IMR-90 (cell line): ENCODE measurements around the gene FMN1. TPM values are rescaled to one million over a fixed set of nuclear protein-coding genes. Genes with fewer than 3 reads are reported as not detected.

Experiments
- ATAC-seq: fragments of 200-7000 bp; cut with Tn5 transposase; 2 replicates; pipeline ENCODE4 v1.9.1; 2020; ENCODE audit warnings: low read depth, mild to moderate bottlenecking, moderate library complexity
- BruUV-seq: library from RNA; stranded (reverse); fragments of 400-500 nt; replicated peaks from 2 replicates; lab custom pipeline; 2021; lab: Mats Ljungman, UMichigan
- CTCF ChIA-PET: fragments of 300-600 bp; formaldehyde crosslinking; extraction: SDS; loops from one replicate; lab custom pipeline; 2021; ENCODE audit warnings: antibody characterized with exemption; lab: Yijun Ruan, JAX
- POLR2A ChIA-PET: fragments of 300-600 bp; sonication (Branson Sonifier 250); formaldehyde crosslinking; loops from one replicate; lab custom pipeline; 2022; ENCODE audit warnings: antibody characterized with exemption; ENCODE audit not compliant: unreplicated experiment; lab: Charles Lee
- DNase-seq: peaks from one replicate; pipeline ENCODE4 v3.0.0; 2013
- H2AFZ ChIP-seq: replicated peaks from 2 replicates; pipeline ENCODE3; 2013; ENCODE audit warnings: low read length, mild to moderate bottlenecking; ENCODE audit not compliant: poor library complexity
- H2AK5ac ChIP-seq: 2 replicates; pipeline ENCODE4 v1.6.1; 2013; ENCODE audit warnings: low read depth, low read length, inconsistent platforms
- H2AK9ac ChIP-seq: replicated peaks from 2 replicates; pipeline ENCODE3; 2013; ENCODE audit warnings: mild to moderate bottlenecking, low read depth, low read length, moderate library complexity; ENCODE audit not compliant: poor library complexity
- H2BK120ac ChIP-seq: 2 replicates; pipeline ENCODE4 v1.6.1; 2013; ENCODE audit warnings: low read depth, low read length, inconsistent platforms
- H2BK15ac ChIP-seq: 3 replicates; pipeline ENCODE4 v1.6.1; 2013; ENCODE audit warnings: low read depth, low read length, inconsistent platforms
- H2BK20ac ChIP-seq: 2 replicates; pipeline ENCODE4 v1.6.1; 2013; ENCODE audit warnings: low read depth, mild to moderate bottlenecking, inconsistent platforms, low read length, moderate library complexity
- H2BK5ac ChIP-seq: 2 replicates; pipeline ENCODE4 v1.6.1; 2013; ENCODE audit warnings: mild to moderate bottlenecking, low read depth, low read length, inconsistent platforms; ENCODE audit not compliant: poor library complexity, severe bottlenecking
- H3K14ac ChIP-seq: replicated peaks from 2 replicates; pipeline ENCODE4 v1.6.1; 2013; ENCODE audit warnings: low read depth, low read length, inconsistent platforms
- H3K18ac ChIP-seq: 2 replicates; pipeline ENCODE4 v1.6.1; 2013; ENCODE audit warnings: low read depth, low read length, control low read depth
- H3K23ac ChIP-seq: 2 replicates; pipeline ENCODE4 v1.6.1; 2013; ENCODE audit warnings: low read depth, low read length, inconsistent platforms
- H3K27ac ChIP-seq: 2 replicates; pipeline ENCODE4 v1.5.1; 2013; ENCODE audit warnings: mild to moderate bottlenecking, control low read depth, low read length; ENCODE audit not compliant: insufficient read depth
- H3K27me3 ChIP-seq: 2 replicates; pipeline ENCODE4 v1.6.1; 2013; ENCODE audit warnings: low read length; ENCODE audit not compliant: control insufficient read depth, insufficient read depth
- H3K36me3 ChIP-seq: 2 replicates; pipeline ENCODE4 v1.6.1; 2013; ENCODE audit warnings: low read length, mixed read lengths; ENCODE audit not compliant: control insufficient read depth, insufficient read depth
- H3K4ac ChIP-seq: 2 replicates; pipeline ENCODE4 v1.6.1; 2013; ENCODE audit warnings: low read depth, low read length, inconsistent platforms
- H3K4me1 ChIP-seq: 2 replicates; pipeline ENCODE4 v1.6.1; 2013; ENCODE audit warnings: low read length, mixed read lengths; ENCODE audit not compliant: control insufficient read depth, insufficient read depth
- H3K4me2 ChIP-seq: 2 replicates; pipeline ENCODE4 v1.6.1; 2013; ENCODE audit warnings: low read depth, mild to moderate bottlenecking, control low read depth, low read length, moderate library complexity
- H3K4me3 ChIP-seq: 2 replicates; pipeline ENCODE4 v1.5.1; 2013; ENCODE audit warnings: low read depth, mild to moderate bottlenecking, control low read depth, low read length, moderate library complexity; ENCODE audit not compliant: insufficient read depth
- H3K56ac ChIP-seq: 2 replicates; pipeline ENCODE4 v1.6.1; 2013; ENCODE audit warnings: low read length, inconsistent platforms; ENCODE audit not compliant: insufficient read depth; ENCODE audit errors: extremely low read depth
- H3K79me1 ChIP-seq, 2 experiments: 2 replicates each; pipeline ENCODE4 v1.6.1; 2013; ENCODE audit warnings: low read length in 2 of 2, inconsistent platforms in 1 of 2, low read depth in 1 of 2
- H3K9ac ChIP-seq: 2 replicates; pipeline ENCODE4 v1.6.1; 2013; ENCODE audit warnings: low read depth, low read length, control low read depth
- H3K9me1 ChIP-seq: 2 replicates; pipeline ENCODE4 v1.6.1; 2013; ENCODE audit warnings: low read length, inconsistent platforms; ENCODE audit not compliant: insufficient read depth
- H3K9me3 ChIP-seq: 2 replicates; pipeline ENCODE4 v1.6.1; 2013; ENCODE audit warnings: low read length; ENCODE audit not compliant: control insufficient read depth, insufficient read depth
- H4K20me1 ChIP-seq: 2 replicates; pipeline ENCODE4 v1.6.1; 2013; ENCODE audit warnings: low read length, inconsistent platforms; ENCODE audit not compliant: insufficient read depth
- H4K5ac ChIP-seq: 2 replicates; pipeline ENCODE4 v1.6.1; 2013; ENCODE audit warnings: mild to moderate bottlenecking, low read depth, low read length, control low read depth
- H4K8ac ChIP-seq, 2 experiments: 2 replicates each; pipeline ENCODE4 v1.6.1; 2013; ENCODE audit warnings: low read depth in 2 of 2, low read length in 2 of 2, control low read depth in 1 of 2, inconsistent platforms in 1 of 2
- H4K91ac ChIP-seq: 2 replicates; pipeline ENCODE4 v1.6.1; 2013; ENCODE audit warnings: low read depth, low read length, inconsistent platforms; ENCODE audit not compliant: insufficient read depth
- POLR2A ChIP-seq: IDR thresholded peaks from 2 replicates; pipeline ENCODE4 v1.6.1; 2012; ENCODE audit warnings: mild to moderate bottlenecking, low read depth, low read length
- SMC3 ChIP-seq: fragments of 150-350 bp; IDR thresholded peaks from 2 replicates; pipeline ENCODE4 v1.6.1; 2016; ENCODE audit warnings: low read depth, mild to moderate bottlenecking, antibody characterized with exemption, low read length, moderate library complexity
- WGBS, 2 experiments: methylation state at CpG; one replicate each; pipeline versions ENCODE4 v1.1.5 to v1.1.7; 2013; ENCODE audit warnings: missing lambda C conversion rate in 2 of 2; ENCODE audit not compliant: insufficient read length in 1 of 2; ENCODE audit errors: extremely low coverage in 2 of 2; 5-methylcytosine and 5-hydroxymethylcytosine counted together
- dilution Hi-C: fragments of 300-500 bp; cut with HindIII; formaldehyde crosslinking; loops from one replicate; pipeline ENCODE4 v1.14.3; 2018; ENCODE audit warnings: low sequenced_read_pairs; ENCODE audit not compliant: unreplicated experiment
- in situ Hi-C: fragments of 300-500 bp; cut with MboI; formaldehyde crosslinking; loops from 3 replicates; pipeline ENCODE4 v1.14.3; 2019; ENCODE audit warnings: low sequenced_read_pairs, inconsistent platforms, mixed read lengths
- intact Hi-C: fragments of 100-400 bp; cut with micrococcal nuclease; formaldehyde crosslinking; loops from 2 replicates; pipeline ENCODE4 v1.10.0; 2022
- polyA plus RNA-seq, 3 experiments: library from polyadenylated mRNA; depleted of rRNA; stranded (reverse); fragments of >200 nt; gene quantifications; 2 replicates each; pipeline ENCODE4 v1.2.3, GENCODE V29; 2012; ENCODE audit warnings: low replicate concordance in 1 of 3
- total RNA-seq: library from RNA; depleted of rRNA; stranded (reverse); fragments of >200 nt; gene quantifications from 2 replicates; pipeline ENCODE4 v1.2.3, GENCODE V29; 2012

Gene FMN1
- total and polyA plus RNA-seq, 2 of the 4 experiments (the other 2 are of a cell fraction), result 7.3 to 17.6 TPM

DNA sequence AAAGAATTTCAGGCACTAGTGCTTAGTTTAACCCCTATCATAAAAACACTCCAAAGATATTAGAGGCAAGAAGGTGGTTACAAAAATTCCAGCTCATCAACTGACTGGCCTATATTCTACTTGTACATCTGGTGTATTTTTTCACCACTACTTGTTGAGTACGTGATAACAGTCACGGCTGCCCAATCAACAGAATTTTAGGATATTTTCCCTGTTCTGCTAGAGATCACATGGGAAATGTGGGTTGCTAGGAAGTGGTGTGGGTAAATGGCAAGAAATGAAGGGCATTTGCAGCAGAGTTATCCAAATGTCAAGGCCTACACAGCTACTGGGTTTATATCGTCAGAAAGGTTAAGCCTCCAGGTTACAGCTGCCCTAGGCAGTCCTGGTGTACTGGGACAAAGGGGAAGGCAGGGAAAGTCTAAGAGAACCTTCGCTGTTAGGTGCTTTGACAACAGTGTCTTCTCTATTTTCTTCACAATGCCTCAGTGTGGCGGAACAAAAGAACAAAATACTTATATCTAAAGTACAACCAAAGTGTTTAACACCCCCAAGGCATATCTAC, 81.9 kb downstream of the FMN1 start:
- H3K9ac ChIP-seq, result peak overlapping the region; percentile 43; the same call in 1 of the 2 replicates
- H3K14ac ChIP-seq, result peak overlapping the region; percentile 90
- H3K9me3 ChIP-seq, result no peaks in the 10 kb centered on the region; the same call in 1 of the 2 replicates
- in situ Hi-C loops (loop anchor here (10.0 kb wide), 1 partner anchor 268 kb away; no protein-coding TSS in a partner anchor), dilution Hi-C loops (no loop called here), intact Hi-C loops (no loop called here)
- H3K9me1 ChIP-seq, result peaks cover 9% of the 10 kb centered on the region
- peak overlapping the region; percentile 65; the same call in 1 of the 2 replicates for H3K56ac ChIP-seq
- ChIA-PET CTCF (interaction anchor here (0.5 to 1.4 kb wide), 7 partner anchors 9 to 154 kb away, joined by 3 to 5 read pairs (median 3); no protein-coding TSS in a partner anchor), POLR2A (interaction anchor here (1.4 kb wide), 1 partner anchor 15 kb away, joined by 3 read pairs; no protein-coding TSS in a partner anchor)
- peaks cover 21% of the 10 kb centered on the region for H3K4me1 ChIP-seq
- H2AFZ ChIP-seq, result peak overlapping the region; percentile 37
- no peaks in the 10 kb centered on the region for H3K36me3 ChIP-seq
- ATAC-seq, result no peak
- peak overlapping the region; percentile 93 for H4K91ac ChIP-seq
- peak overlapping the region; percentile 94 for H2BK5ac ChIP-seq
- H2BK15ac ChIP-seq, result peak overlapping the region; percentile 100
- peak overlapping the region; percentile 99 for H4K5ac ChIP-seq
- peak overlapping the region; percentile 79 for H2AK9ac ChIP-seq
- 40% methylated on average over 1 of the region's 5 CpGs; no CpG with 5 or more reads in 1 of the 2 experiments for WGBS, 2 experiments
- peak overlapping the region; percentile 97 for H2BK20ac ChIP-seq
- H3K4ac ChIP-seq, result peak overlapping the region; percentile 94
- H3K18ac ChIP-seq, result peak overlapping the region; percentile 97
- H2BK120ac ChIP-seq, result peak overlapping the region; percentile 95
- peak overlapping the region; percentile 57; the same call in 1 of the 2 replicates for H3K4me2 ChIP-seq
- no peak for TF ChIP-seq SMC3
- TF ChIP-seq POLR2A, result peak; percentile 60
- peak overlapping the region; percentile 88 to 94 for H4K8ac ChIP-seq
- H3K4me3 ChIP-seq, result no peak overlapping the region; the same call in 1 of the 2 replicates
- H3K27me3 ChIP-seq, result no peaks in the 10 kb centered on the region
- H2AK5ac ChIP-seq, result peak overlapping the region; percentile 98
- peak overlapping the region; percentile 95 for H3K27ac ChIP-seq
- no peaks in the 10 kb centered on the region for H4K20me1 ChIP-seq
- DNase-seq, result no peak
- peak overlapping the region; percentile 85 for H3K23ac ChIP-seq
- H3K79me1 ChIP-seq, result peaks cover 10 to 45% of the 10 kb centered on the region in 2 experiments
- no TSS peak for BruUV-seq
